Tibial nerve (tissue), 4 donors: ENCODE results near the gene ARID1B. TPM values are rescaled to one million over a fixed set of nuclear protein-coding genes. Genes with fewer than 3 reads are reported as not detected.

Source experiments
- DNase-seq, 2 donors: peaks; one replicate each; pipeline ENCODE4 v3.0.0-alpha.2; 2019; ENCODE audit warnings: low spot score in 2 of 2
- H3K27ac ChIP-seq, 4 donors: fragments of 200-600 bp; sonication (generic) in 3 of 4; one replicate each; pipeline ENCODE4 v1.5.1; 2017 to 2019; ENCODE audit warnings: mild to moderate bottlenecking in 1 of 4
- H3K27me3 ChIP-seq, 2 donors: fragments of 200-600 bp; sonication (generic) in 1 of 2; one replicate each; pipeline versions ENCODE4 v1.5.1 to v1.6.0; 2017 to 2019
- H3K36me3 ChIP-seq, 3 donors: fragments of 200-600 bp; sonication (generic); one replicate each; pipeline ENCODE4 v1.5.1; 2018 to 2019
- H3K4me1 ChIP-seq, 4 donors: fragments of 200-600 bp; sonication (generic) in 3 of 4; one replicate each; pipeline ENCODE4 v1.5.1; 2017 to 2019
- H3K4me3 ChIP-seq, 4 donors: fragments of 200-600 bp; sonication (generic) in 3 of 4; one replicate each; pipeline ENCODE4 v1.5.1; 2017 to 2019; ENCODE audit warnings: mild to moderate bottlenecking in 1 of 4, moderate library complexity in 1 of 4
- H3K9me3 ChIP-seq, 4 donors: fragments of 200-600 bp; sonication (generic) in 3 of 4; one replicate each; pipeline ENCODE4 v1.5.1; 2017 to 2019
- EP300 ChIP-seq, 2 donors: sonication (generic); formaldehyde crosslinking; IDR thresholded peaks; one replicate each; pipeline ENCODE4 v1.6.1; 2017; ENCODE audit warnings: antibody characterized with exemption in 2 of 2, mild to moderate bottlenecking in 1 of 2
- POLR2A ChIP-seq, 2 donors: fragments of 450-650 bp; IDR thresholded peaks; one replicate each; pipeline ENCODE4 v1.6.1; 2017; ENCODE audit warnings: antibody characterized with exemption in 2 of 2, mild to moderate bottlenecking in 2 of 2, moderate library complexity in 2 of 2
- WGBS, 2 donors: methylation state at CpG; one replicate each; pipeline ENCODE4 v1.1.5; 2018; 5-methylcytosine and 5-hydroxymethylcytosine counted together
- total RNA-seq, 4 donors: library from RNA; depleted of rRNA; stranded (reverse); fragments of >200 nt; gene quantifications; one replicate each; pipeline ENCODE4 v1.1.0, GENCODE V29; 2016
- TF ChIP-seq, protein P1 (sequence below), 5 experiments: fragments of 200-600 bp in 3 of 5; fragments of 450-650 bp in 2 of 5; sonication (generic) in 3 of 5; IDR thresholded peaks; one replicate each; pipeline ENCODE4 v1.5.1; 2016 to 2019; ENCODE audit warnings: antibody characterized with exemption in 5 of 5, mild to moderate bottlenecking in 3 of 5, moderate library complexity in 2 of 5

Gene ARID1B
- total RNA-seq, 4 donors from 2014 or later = 91.5 to 123 (median 110) TPM

DNA sequence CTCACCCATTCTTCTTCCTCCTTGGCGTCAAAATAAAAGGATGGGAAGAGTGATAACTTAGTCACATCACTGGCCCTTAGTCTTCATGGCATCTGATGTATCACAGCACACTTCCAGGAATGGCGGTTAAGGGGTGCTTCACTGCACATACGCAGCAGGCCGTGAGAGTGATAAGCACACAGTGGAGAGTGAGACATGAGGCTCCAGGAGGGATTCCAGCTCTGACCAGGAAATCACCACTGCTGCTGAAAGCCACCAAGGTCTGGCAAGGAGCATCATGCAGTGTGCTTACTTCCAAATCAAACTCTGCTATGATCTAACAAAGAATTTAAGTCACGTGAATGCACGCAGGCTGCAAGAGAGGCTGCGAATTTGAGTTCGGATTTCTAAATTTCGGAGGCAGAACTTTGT, 62.4 kb downstream of the ARID1B start:
- WGBS, 2 donors = 57 to 60% methylated on average over 9 of the region's 9 CpGs
- H3K4me1 ChIP-seq = peaks cover 0 to 72% (median 24%) of the 10 kb centered on the region in 4 donors
- no peaks in the 10 kb centered on the region for H3K9me3 ChIP-seq
- peaks cover 0 to 3% (median 0%) of the 10 kb centered on the region in 3 donors for H3K36me3 ChIP-seq
- DNase-seq = no peak
- H3K4me3 ChIP-seq = no peak overlapping the region
- H3K27ac ChIP-seq = peak overlapping the region in 1 of 4 donors; percentile 55
- no peaks in the 10 kb centered on the region for H3K27me3 ChIP-seq
- TF ChIP-seq EP300 (IDR thresholded peaks at IDR 0.05) (peak in 1 of 2 donors; percentile 20), POLR2A (IDR thresholded peaks at IDR 0.05) (no peak)
- TF ChIP-seq, protein P1, sequence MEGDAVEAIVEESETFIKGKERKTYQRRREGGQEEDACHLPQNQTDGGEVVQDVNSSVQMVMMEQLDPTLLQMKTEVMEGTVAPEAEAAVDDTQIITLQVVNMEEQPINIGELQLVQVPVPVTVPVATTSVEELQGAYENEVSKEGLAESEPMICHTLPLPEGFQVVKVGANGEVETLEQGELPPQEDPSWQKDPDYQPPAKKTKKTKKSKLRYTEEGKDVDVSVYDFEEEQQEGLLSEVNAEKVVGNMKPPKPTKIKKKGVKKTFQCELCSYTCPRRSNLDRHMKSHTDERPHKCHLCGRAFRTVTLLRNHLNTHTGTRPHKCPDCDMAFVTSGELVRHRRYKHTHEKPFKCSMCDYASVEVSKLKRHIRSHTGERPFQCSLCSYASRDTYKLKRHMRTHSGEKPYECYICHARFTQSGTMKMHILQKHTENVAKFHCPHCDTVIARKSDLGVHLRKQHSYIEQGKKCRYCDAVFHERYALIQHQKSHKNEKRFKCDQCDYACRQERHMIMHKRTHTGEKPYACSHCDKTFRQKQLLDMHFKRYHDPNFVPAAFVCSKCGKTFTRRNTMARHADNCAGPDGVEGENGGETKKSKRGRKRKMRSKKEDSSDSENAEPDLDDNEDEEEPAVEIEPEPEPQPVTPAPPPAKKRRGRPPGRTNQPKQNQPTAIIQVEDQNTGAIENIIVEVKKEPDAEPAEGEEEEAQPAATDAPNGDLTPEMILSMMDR (IDR thresholded peaks at IDR 0.05) = no peak

DNA sequence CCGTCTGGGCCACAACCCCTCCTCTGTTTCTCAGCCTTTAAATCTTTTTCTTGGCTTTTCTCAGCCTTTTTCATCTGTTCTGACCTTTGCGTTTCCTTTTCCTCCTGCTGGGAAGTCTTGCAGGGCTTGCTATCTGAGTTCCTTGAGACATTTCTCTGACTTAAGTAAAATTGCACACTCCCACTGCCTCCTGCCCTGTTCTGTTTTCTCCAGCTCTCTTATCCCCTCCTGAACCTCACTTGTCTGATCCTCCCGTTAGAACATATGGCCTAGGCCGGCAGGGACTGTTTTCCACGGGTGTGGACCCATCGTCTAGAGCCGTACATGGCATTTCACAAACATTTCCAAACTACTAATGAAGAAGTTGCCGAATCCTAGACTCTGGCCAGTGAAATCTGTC, 63.0 kb downstream of the ARID1B start:
- TF ChIP-seq EP300 (IDR thresholded peaks at IDR 0.05) (no peak), POLR2A (IDR thresholded peaks at IDR 0.05) (no peak)
- TF ChIP-seq, protein P1 (IDR thresholded peaks at IDR 0.05) = no peak
- peaks cover 0 to 3% (median 0%) of the 10 kb centered on the region in 3 donors for H3K36me3 ChIP-seq
- H3K9me3 ChIP-seq = no peaks in the 10 kb centered on the region
- H3K27me3 ChIP-seq = no peaks in the 10 kb centered on the region
- no peak for DNase-seq
- 48 to 61% methylated on average over 8 of the region's 8 CpGs for WGBS, 2 donors
- peak overlapping the region in 2 of 4 donors; percentile 20 to 55 for H3K27ac ChIP-seq
- H3K4me1 ChIP-seq = peaks cover 0 to 77% (median 26%) of the 10 kb centered on the region in 4 donors
- H3K4me3 ChIP-seq = no peak overlapping the region

DNA sequence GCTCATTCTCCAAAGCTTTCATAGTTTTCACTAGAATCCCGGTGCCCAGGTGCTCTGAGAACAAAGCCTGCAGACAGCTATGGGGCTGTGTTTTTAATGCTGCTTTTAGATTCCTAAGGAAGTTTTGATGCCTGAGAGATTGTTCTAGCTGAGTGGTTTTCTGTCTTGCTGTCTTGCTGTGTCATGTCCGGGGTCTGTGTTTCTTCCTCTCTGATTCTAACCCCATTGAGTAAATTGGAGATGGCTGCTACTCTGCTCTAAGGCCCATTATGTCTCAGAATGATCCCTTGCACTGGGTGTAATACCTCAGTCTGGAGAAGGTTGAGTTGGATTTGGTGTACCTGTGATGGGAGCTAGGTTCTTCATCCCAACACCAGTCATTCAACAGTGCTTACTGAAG, 63.4 kb downstream of the ARID1B start:
- TF ChIP-seq POLR2A (IDR thresholded peaks at IDR 0.05) = no peak
- TF ChIP-seq EP300 (IDR thresholded peaks at IDR 0.05) = no peak
- TF ChIP-seq, protein P1 (IDR thresholded peaks at IDR 0.05) = no peak
- Histone ChIP-seq H3K4me3 (no peak overlapping the region), H3K27me3 (no peaks in the 10 kb centered on the region), H3K4me1 (peaks cover 0 to 82% (median 31%) of the 10 kb centered on the region in 4 donors), H3K9me3 (no peaks in the 10 kb centered on the region), H3K36me3 (peaks cover 0 to 3% (median 0%) of the 10 kb centered on the region in 3 donors), H3K27ac (peak overlapping the region in 1 of 4 donors; percentile 55)
- no peak for DNase-seq
- 85 to 91% methylated on average over 2 of the region's 2 CpGs for WGBS, 2 donors

DNA sequence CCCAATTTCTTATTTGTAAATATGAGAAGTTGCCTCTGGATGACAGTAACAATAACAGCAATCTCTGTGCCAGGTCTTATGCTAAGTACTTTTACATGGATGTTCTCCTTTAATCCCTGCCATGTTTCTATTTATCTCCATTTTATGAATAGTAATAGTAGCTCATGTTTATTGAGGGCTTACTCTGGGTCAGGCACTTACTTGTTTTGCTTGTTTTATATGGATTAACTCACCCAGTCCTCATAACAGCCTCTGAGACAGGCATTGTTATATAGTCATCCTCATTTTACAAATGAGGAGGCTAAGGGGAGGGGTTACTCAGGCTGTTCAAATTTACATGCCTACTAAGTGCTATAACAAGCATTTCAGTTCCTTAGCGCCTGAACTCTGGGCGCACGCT, 64.3 kb downstream of the ARID1B start:
- Histone ChIP-seq H3K36me3 (no peaks in the 10 kb centered on the region), H3K27me3 (no peaks in the 10 kb centered on the region), H3K27ac (no peak overlapping the region), H3K4me3 (no peak overlapping the region), H3K9me3 (no peaks in the 10 kb centered on the region), H3K4me1 (peaks cover 0 to 91% (median 36%) of the 10 kb centered on the region in 4 donors)
- 96 to 99% methylated on average over 3 of the region's 3 CpGs for WGBS, 2 donors
- DNase-seq = no peak
- TF ChIP-seq POLR2A (IDR thresholded peaks at IDR 0.05) = no peak
- no peak for TF ChIP-seq EP300 (IDR thresholded peaks at IDR 0.05)
- TF ChIP-seq, protein P1 (IDR thresholded peaks at IDR 0.05) = no peak

DNA sequence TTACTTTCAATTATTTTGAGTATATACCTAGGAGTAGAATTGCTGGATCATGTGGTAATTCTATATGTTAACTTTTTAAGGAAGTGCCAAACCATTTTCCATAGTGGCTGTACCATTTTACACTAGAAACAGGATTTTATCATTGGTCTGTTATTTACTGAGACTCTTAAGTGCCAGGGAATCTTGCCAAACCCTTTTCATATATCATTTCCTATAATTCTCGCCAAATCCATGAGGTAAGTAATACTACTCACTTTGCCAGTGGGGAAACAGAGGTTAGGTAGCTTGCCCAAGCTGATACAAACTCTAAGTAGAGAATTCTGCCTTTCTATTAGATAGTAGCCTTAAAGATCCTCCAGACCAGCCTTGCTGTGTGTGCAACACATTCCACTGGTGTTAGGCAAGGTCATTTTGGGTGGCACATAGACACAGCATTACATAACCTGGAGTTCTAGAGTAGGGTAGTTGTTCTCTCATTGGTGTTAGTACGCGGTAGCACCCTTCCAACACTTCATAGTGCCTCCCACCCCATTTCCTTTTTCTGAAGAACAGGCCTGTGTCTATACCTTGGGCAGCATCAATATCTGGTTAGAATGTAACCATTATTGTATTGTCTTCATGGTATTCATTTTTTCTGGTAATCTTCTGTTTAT, 65.5 kb downstream of the ARID1B start:
- WGBS, 2 donors = 85 to 86% methylated on average over 3 of the region's 3 CpGs
- H3K4me3 ChIP-seq = no peak overlapping the region
- H3K27ac ChIP-seq = no peak overlapping the region
- H3K4me1 ChIP-seq = peaks cover 0 to 93% (median 46%) of the 10 kb centered on the region in 4 donors
- TF ChIP-seq POLR2A (IDR thresholded peaks at IDR 0.05) = no peak
- TF ChIP-seq, protein P1 (IDR thresholded peaks at IDR 0.05) = no peak
- no peak for TF ChIP-seq EP300 (IDR thresholded peaks at IDR 0.05)
- H3K9me3 ChIP-seq = no peaks in the 10 kb centered on the region
- no peaks in the 10 kb centered on the region for H3K36me3 ChIP-seq
- no peaks in the 10 kb centered on the region for H3K27me3 ChIP-seq
- no peak for DNase-seq
